HG02759 (cell line): Measurements from ENCODE around the gene PDGFRB.

ENCODE experiments used
- ATAC-seq: cut with Tn5 transposase; IDR thresholded peaks from one replicate; pipeline ENCODE4 v1.9.1; 2021; ENCODE audit warnings: mild to moderate bottlenecking, moderate library complexity; ENCODE audit not compliant: unreplicated experiment

PDGFRB gene

GRCh38 chr5:150069672-150070627 is 85.7 kb downstream of the PDGFRB start:
- ATAC-seq = no peak

DNA sequence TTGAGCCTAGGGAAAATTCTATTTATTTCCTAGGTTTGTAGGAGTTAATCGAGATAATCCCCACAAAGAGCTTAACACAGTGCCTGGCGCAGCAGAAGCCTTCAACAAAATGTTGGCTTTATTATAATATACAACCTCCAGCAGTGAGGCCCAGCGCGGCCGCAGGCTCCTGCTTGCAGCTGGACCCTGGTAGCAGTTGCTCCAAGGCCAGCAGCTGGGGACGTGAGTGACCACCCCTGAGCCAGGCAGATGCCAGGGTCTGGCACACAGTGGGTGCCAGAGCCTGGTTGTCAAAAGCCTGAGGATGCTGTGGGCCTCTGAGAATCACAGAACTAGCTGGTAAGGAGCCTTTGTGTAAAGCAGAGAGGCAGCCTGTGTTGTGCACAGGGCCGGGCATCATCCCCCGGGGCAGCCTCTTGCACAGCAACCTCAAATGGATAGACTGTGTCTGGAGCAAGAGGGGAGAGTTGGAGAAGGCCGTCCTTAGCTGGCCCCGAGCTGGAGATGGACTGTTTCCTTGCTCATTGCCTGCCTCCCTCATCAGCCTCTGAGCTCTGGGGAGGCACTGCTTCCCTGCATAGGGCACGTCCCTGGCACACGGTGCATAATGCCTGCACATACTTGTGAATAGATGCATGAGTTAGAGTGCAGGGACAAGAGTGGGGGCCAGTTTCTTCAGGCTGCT is 86.5 kb downstream of the PDGFRB start:
- no peak for ATAC-seq

GRCh38 chr5:150068472-150068871 is 87.2 kb downstream of the PDGFRB start:
- no peak for ATAC-seq

- no peak for ATAC-seq
These were observed 87.6 kb downstream of the PDGFRB start for GRCh38 chr5:150068071-150068470.

DNA sequence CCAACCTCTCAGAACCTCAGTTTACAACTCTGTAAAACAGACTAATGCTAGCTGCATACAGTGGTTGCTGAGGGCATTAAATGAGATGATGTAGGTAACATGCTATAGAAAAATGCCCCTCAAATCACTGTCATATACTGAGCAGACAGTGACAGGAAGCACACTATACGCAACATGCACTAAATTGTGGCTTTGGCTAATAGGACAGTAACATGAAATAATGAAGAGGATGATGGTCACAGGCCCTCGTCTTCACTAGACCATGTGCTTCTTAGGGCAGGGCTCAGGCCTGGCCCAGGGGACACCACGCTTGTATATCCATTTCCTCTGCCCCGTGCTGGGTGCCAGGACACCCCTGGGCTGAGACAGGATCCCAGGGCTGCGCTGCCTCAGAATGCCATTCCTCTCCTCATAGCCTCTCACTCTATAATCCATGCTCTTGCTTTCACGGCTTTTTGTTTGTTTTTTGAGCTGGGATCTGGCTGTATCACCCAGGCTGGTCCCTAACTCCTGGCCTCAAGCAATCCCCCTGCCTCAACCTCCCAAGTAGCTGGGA is 88.2 kb downstream of the PDGFRB start:
- ATAC-seq = peak; percentile 19

GRCh38 chr5:150066901-150067396 is 88.7 kb downstream of the PDGFRB start:
- peak; percentile 67 for ATAC-seq

- no peak for ATAC-seq
These were observed 89.2 kb downstream of the PDGFRB start for GRCh38 chr5:150066436-150066835.

- no peak for ATAC-seq
These were observed 89.8 kb downstream of the PDGFRB start for GRCh38 chr5:150065886-150066285.

GRCh38 chr5:150065346-150065745 is 90.3 kb downstream of the PDGFRB start:
- no peak for ATAC-seq

GRCh38 chr5:150064681-150065220 is 90.9 kb downstream of the PDGFRB start:
- no peak for ATAC-seq
